Motor neuron (in vitro differentiated cells): ENCODE measurements around the gene COL4A4. TPM values are rescaled to one million over a fixed set of nuclear protein-coding genes. Genes with fewer than 3 reads are reported as not detected.

Experiments
- ATAC-seq, 8 experiments: fragments of 200-7000 bp; cut with Tn5 transposase; replicated peaks in 6 of 8; 2 replicates each; pipeline ENCODE4 v1.8.0; 2021; ENCODE audit warnings: mild to moderate bottlenecking in 8 of 8, moderate library complexity in 8 of 8
- H3K27ac ChIP-seq, 2 donors: fragments of 250-450 bp; sonication (Bioruptor Pico); 2 replicates each; pipeline ENCODE4 v1.9.0; 2021; ENCODE audit warnings: antibody characterized with exemption in 2 of 2, mild to moderate bottlenecking in 2 of 2, moderate library complexity in 1 of 2
- H3K4me1 ChIP-seq, 2 donors: fragments of 250-450 bp; sonication (Bioruptor Pico); replicated peaks in 1 of 2; 2 replicates each; pipeline ENCODE4 v1.6.1; 2021; ENCODE audit warnings: antibody characterized with exemption in 2 of 2, mild to moderate bottlenecking in 2 of 2, moderate library complexity in 1 of 2
- H3K4me3 ChIP-seq, 5 donors: fragments of 250-450 bp; sonication (Bioruptor Pico); 2 replicates each; pipeline ENCODE4 v1.9.0; 2021; ENCODE audit warnings: antibody characterized with exemption in 5 of 5, mild to moderate bottlenecking in 5 of 5, moderate library complexity in 4 of 5
- WGBS, 10 experiments: fragments of 450-650 bp; shearing (Covaris generic); methylation state at CpG; one replicate each; pipeline ENCODE4 v1.0.0; 2022; 5-methylcytosine and 5-hydroxymethylcytosine counted together
- in situ Hi-C, 9 experiments: fragments of 400-800 bp; cut with MboI; loops; one replicate each; pipeline ENCODE4 v1.15.0; 2021; ENCODE audit warnings: low sequenced_read_pairs in 9 of 9, low pct_unique_long_range_greater_than_20kb in 2 of 9; ENCODE audit not compliant: unreplicated experiment in 9 of 9
- total RNA-seq, 8 experiments: library from RNA; unstranded; fragments of 300-600 nt; gene quantifications; 2 replicates each; pipeline versions ENCODE4 v1.2.3 to v1.2.4, GENCODE V29; 2022

The COL4A4 gene
- total RNA-seq, 8 experiments from 2014 or later = 0.08 to 1.6 (median 0.45) TPM

GRCh38 chr2:226962176-226962773 is 201.7 kb downstream of the COL4A4 start:
- no peak overlapping the region for H3K27ac ChIP-seq
- no peak for ATAC-seq
- H3K4me1 ChIP-seq = no peaks in the 10 kb centered on the region
- no peak overlapping the region for H3K4me3 ChIP-seq
- in situ Hi-C loops = no loop called here
- 72 to 100% (median 92%) methylated on average over 1 to 3 of the region's 3 CpGs; no CpG with 5 or more reads in 1 of the 10 experiments for WGBS, 10 experiments

DNA sequence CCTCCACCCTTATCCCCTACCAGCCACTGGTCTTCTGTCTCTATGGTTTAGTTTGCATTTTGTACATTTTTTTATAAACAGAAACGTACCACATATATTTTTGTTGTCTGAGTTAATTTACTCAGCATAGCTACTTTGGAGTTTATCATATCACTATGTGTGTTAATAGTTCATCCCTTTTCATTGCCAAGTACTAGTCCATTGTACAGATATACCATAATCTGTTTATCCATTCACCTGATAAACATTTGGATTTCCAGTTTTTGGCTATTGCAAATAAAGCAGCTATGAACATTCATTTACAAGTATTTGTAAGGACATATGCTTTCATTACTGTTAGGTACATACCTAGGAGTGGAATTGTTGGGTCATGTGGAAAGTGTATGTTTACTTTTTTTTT is 204.6 kb downstream of the COL4A4 start:
- Histone ChIP-seq H3K4me3 (no peak overlapping the region), H3K4me1 (no peaks in the 10 kb centered on the region), H3K27ac (no peak overlapping the region)
- 65 to 100% (median 82%) methylated on average over 1 of the region's 1 CpG; no CpG with 5 or more reads in 2 of the 10 experiments for WGBS, 10 experiments
- in situ Hi-C loops = no loop called here
- ATAC-seq = no peak

DNA sequence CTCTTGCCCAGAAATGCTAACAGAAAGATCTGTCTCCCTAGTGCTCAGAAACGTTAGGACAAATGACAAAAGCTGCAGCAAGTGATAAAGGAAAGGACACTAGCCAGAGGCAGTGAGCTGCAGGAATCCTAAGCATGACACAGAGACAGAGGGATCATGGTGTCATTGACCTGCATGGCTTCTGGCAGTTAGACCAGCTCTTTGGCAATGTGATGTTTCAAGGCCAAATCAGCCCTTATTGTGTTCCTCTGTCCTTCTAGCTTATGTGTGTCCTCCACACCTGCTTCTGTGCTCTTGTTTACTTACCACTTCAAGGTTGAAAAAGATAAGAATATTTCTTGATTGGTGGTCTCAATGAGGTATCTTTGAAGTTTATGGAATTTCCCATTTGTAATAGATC is 207.3 kb downstream of the COL4A4 start:
- ATAC-seq = no peak
- no peaks in the 10 kb centered on the region for H3K4me1 ChIP-seq
- in situ Hi-C loops = no loop called here
- no peak overlapping the region for H3K27ac ChIP-seq
- H3K4me3 ChIP-seq = no peak overlapping the region
- WGBS, 10 experiments = 0 to 80% (median 35%) methylated on average over 1 of the region's 1 CpG; no CpG with 5 or more reads in 4 of the 10 experiments

DNA sequence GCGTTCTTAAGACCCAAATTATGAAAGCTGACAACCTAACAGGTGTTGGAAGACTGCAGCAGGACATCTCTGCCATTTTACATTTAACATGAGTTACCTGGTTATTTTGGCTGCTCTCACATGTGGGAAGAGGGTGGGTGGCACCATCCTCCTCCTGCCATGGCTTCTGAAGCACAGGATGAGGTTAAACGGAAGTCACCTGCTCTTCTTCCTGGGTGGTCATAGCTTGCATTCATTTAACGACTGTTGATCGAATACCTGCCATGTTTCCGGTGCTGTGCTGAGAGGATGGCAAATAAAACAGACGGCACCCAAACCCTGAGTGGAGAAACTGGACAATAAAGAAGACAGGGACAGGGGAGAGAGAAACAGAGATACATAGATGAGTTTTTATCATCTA is 210.2 kb downstream of the COL4A4 start:
- no peak overlapping the region for H3K4me3 ChIP-seq
- no peaks in the 10 kb centered on the region for H3K4me1 ChIP-seq
- 90 to 100% (median 100%) methylated on average over 2 to 6 of the region's 6 CpGs; no CpG with 5 or more reads in 2 of the 10 experiments for WGBS, 10 experiments
- H3K27ac ChIP-seq = no peak overlapping the region
- ATAC-seq = no peak
- in situ Hi-C loops = no loop called here

DNA sequence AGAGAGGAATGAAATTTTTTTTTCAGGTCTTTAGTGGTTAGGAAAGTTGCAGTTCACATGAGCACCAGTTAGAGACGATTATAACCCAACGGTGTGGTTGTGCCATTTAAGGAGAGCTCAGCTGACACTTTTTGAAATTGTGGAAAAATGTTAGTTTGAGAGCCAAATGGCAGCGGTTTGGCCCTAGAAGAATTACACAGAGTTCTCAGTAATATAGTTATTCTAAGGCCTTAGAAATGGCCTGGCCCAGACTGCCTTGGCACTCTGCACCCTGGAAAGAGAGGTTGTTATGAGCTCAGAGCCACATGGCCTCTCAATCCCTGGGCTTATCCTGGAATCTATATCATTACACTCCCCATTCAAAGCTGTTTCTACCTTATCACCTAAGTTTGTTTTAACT is 210.8 kb downstream of the COL4A4 start:
- in situ Hi-C loops = no loop called here
- H3K4me3 ChIP-seq = no peak overlapping the region
- no peak overlapping the region for H3K27ac ChIP-seq
- no peak for ATAC-seq
- H3K4me1 ChIP-seq = no peaks in the 10 kb centered on the region
- WGBS, 10 experiments = 0 to 97% (median 79%) methylated on average over 1 to 3 of the region's 3 CpGs; no CpG with 5 or more reads in 2 of the 10 experiments

Other genes starting within 250 kb of the COL4A4 start
- 1 to 10 TPM in 2 of 8 experiments, under 1 TPM in 6; 0.21 to 1.3 (median 0.59) TPM for gene COL4A3, start 419 bp upstream of the COL4A4 start, total RNA-seq
- 100 to 1,000 TPM in 4 of 8 experiments, 10 to 100 TPM in 4; 74.7 to 112 (median 98.4) TPM for gene MFF, start 161.0 kb upstream of the COL4A4 start, total RNA-seq
- under 1 TPM in 7 of 8 experiments, not detected in 1; 0.15 to 0.59 (median 0.33) TPM for gene TM4SF20, start 215.1 kb upstream of the COL4A4 start, total RNA-seq
- not detected for gene SCYGR1, start 223.7 kb upstream of the COL4A4 start, total RNA-seq